Nephron progenitor cell (in vitro differentiated cells): Measurements from ENCODE around the gene CFDP1.
"Not testable (repeated sequence)": the region's sequence is repeated elsewhere in the genome, so short reads cannot be mapped to it uniquely, and the experiment has no call there.

Experiments used
- DNase-seq: peaks from one replicate; pipeline ENCODE4 v3.0.0; 2021
- H3K27ac Mint-ChIP-seq: 2 replicates; pipeline ENCODE4 v1.8.0; 2021; ENCODE audit warnings: mild to moderate bottlenecking, moderate library complexity, mixed read lengths
- H3K27me3 Mint-ChIP-seq: 2 replicates; pipeline ENCODE4 v1.8.0; 2021; ENCODE audit warnings: mild to moderate bottlenecking, low read depth, mixed read lengths; ENCODE audit not compliant: poor library complexity
- H3K36me3 Mint-ChIP-seq: 2 replicates; pipeline ENCODE4 v1.8.0; 2021; ENCODE audit warnings: low read depth, mixed read lengths
- H3K4me1 Mint-ChIP-seq: 2 replicates; pipeline ENCODE4 v1.8.0; 2021; ENCODE audit warnings: mixed read lengths
- H3K4me3 Mint-ChIP-seq: 2 replicates; pipeline ENCODE4 v1.8.0; 2021; ENCODE audit warnings: mild to moderate bottlenecking, moderate library complexity, mixed read lengths
- H3K9me3 Mint-ChIP-seq: 2 replicates; pipeline ENCODE4 v1.8.0; 2021; ENCODE audit warnings: mild to moderate bottlenecking, moderate library complexity, mixed read lengths
- CTCF ChIP-seq: fragments of 200-600 bp; sonication (generic); IDR thresholded peaks from 2 replicates; pipeline ENCODE4 v1.5.0; 2021; ENCODE audit warnings: antibody characterized with exemption

CFDP1 gene

GRCh38 chr16:75459691-75460090, 26.4 kb upstream of the CFDP1 start:
- DNase-seq = no peak
- Mint-ChIP-seq H3K9me3 (peaks cover under 1% of the 10 kb centered on the region), H3K27me3 (peaks cover 2% of the 10 kb centered on the region), H3K36me3 (peaks cover 17% of the 10 kb centered on the region), H3K27ac (peak overlapping the region; percentile 83), H3K4me3 (no peak overlapping the region), H3K4me1 (peaks cover 74% of the 10 kb centered on the region)
- no peak for TF ChIP-seq CTCF

GRCh38 chr16:75458439-75458838, 25.1 kb upstream of the CFDP1 start:
- Mint-ChIP-seq H3K4me1 (peaks cover 83% of the 10 kb centered on the region), H3K27ac (no peak overlapping the region)

GRCh38 chr16:75458029-75458428, 24.7 kb upstream of the CFDP1 start:
- Mint-ChIP-seq H3K9me3 (no peaks in the 10 kb centered on the region), H3K36me3 (peaks cover 21% of the 10 kb centered on the region), H3K27ac (no peak overlapping the region), H3K4me1 (peaks cover 83% of the 10 kb centered on the region), H3K27me3 (no peaks in the 10 kb centered on the region), H3K4me3 (no peak overlapping the region)
- no peak for DNase-seq
- TF ChIP-seq CTCF = no peak

More at GRCh38 chr16:75458439-75458838, 25.1 kb upstream of the CFDP1 start:
- DNase-seq = no peak
- no peak for TF ChIP-seq CTCF
- Mint-ChIP-seq H3K9me3 (no peaks in the 10 kb centered on the region), H3K27me3 (no peaks in the 10 kb centered on the region), H3K36me3 (peaks cover 17% of the 10 kb centered on the region), H3K4me3 (no peak overlapping the region)

- Mint-ChIP-seq H3K4me3 (no peak overlapping the region), H3K36me3 (peaks cover 26% of the 10 kb centered on the region), H3K4me1 (peaks cover 83% of the 10 kb centered on the region), H3K27ac (peak overlapping the region; percentile 85), H3K27me3 (no peaks in the 10 kb centered on the region), H3K9me3 (no peaks in the 10 kb centered on the region)
- no peak for TF ChIP-seq CTCF
- DNase-seq = no peak
These were observed 24.2 kb upstream of the CFDP1 start for GRCh38 chr16:75457485-75458021.

- no peak for TF ChIP-seq CTCF
- Mint-ChIP-seq H3K36me3 (peaks cover 29% of the 10 kb centered on the region), H3K4me3 (no peak overlapping the region), H3K9me3 (no peaks in the 10 kb centered on the region), H3K27ac (peak overlapping the region; percentile 83), H3K27me3 (no peaks in the 10 kb centered on the region), H3K4me1 (peaks cover 78% of the 10 kb centered on the region)
- DNase-seq = no peak
These were observed 23.7 kb upstream of the CFDP1 start for GRCh38 chr16:75456971-75457370.

GRCh38 chr16:75456486-75456885, 23.2 kb upstream of the CFDP1 start:
- Mint-ChIP-seq H3K36me3 (peaks cover 32% of the 10 kb centered on the region), H3K4me1 (peaks cover 73% of the 10 kb centered on the region), H3K27ac (peak overlapping the region; percentile 83)
- H3K9me3 Mint-ChIP-seq, DNase-seq, H3K4me3 Mint-ChIP-seq, H3K27me3 Mint-ChIP-seq: not testable (repeated sequence)
